HG02870 (cell line): Measurements from ENCODE around the gene TEX12.
"Not testable (repeated sequence)": the region's sequence is repeated elsewhere in the genome, so short reads cannot be mapped to it uniquely, and the experiment has no call there.

Experiments used
- ATAC-seq: cut with Tn5 transposase; IDR thresholded peaks from one replicate; pipeline ENCODE4 v1.9.1; 2021; ENCODE audit warnings: mild to moderate bottlenecking, moderate library complexity; ENCODE audit not compliant: unreplicated experiment

The TEX12 gene

DNA sequence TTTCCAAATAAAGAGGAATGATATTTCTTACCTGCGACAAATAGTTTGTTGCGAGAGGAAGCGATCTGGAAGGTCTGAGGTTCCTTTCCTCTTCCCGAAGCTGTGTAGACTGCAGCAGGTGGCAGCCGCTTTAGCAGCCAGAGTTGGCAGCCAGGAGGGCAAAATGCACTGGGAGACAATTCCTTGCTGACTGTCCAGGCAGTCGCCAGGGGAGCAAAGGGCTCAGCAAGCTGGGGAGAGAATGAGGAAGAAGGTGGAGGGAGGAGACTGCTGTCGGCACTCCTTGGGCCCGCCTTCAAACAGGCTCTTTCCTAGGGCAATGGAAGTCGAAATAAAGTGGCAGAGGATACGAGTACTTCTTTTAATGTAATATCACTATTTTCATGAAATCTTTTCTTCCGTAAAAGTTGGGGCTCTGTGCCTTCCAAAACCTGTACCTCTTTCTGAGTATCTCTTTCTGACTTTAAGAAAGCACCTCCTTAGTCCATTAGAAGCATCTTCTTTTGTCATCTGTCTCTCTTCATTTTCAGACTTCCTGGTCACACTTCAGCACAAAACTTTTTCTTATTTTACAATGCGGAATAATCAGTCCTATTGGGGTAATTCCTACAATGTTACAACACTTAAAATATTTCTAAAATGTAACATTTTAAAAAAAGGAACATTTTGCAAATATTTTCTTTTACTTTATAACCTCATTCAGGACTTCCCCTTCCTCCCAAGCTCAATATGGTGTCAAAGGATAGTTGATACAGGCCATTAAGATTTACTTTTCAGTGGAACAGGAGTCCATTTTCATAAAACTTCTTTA is 3.1 kb upstream of the TEX12 start, which contains the start of gene IL18:
IL18 (minus strand) TSS at position 220 of the 811 bp plus-strand sequence. CDS start 9,041 bp downstream, outside the sequence.
- no peak for ATAC-seq

DNA sequence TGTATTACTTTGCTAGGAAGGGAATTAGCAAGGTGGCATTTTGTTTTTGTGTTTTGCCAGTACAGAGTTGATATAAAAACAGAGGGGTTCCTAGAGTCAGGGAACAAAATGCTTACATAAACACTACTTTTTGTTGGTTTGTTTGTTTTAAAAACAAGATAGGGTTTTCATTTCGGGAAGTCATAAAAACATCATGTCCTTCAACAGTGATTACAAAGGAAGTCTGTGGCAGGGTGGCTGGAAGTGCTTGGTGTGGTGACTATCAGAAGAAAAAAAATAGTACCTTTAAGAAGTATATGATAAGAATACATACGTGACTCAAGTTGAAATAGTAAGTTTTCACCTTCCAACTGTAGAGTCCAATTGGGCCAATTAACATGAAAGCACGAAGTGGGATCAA is 2.1 kb upstream of the TEX12 start:
- no peak for ATAC-seq

DNA sequence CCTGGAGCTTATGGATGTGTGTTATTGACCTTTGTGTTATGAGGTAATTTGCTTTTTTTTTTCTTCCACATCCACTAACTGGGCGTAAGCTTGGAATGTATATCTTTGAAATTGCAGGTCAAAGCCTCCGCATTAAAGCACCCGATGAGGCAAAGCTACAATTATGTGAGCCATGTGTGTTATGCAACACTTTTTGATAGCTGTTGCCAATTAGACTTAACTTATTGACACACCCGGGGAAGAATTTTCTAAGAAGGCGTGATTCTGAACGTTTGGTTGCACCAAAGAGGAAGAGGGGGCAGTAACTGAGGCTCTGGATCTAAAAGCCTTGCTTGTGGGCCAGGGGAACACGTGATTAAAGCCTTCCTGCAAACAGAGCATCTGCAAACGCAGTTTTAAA is 610 bp upstream of the TEX12 start:
- no peak for ATAC-seq

DNA sequence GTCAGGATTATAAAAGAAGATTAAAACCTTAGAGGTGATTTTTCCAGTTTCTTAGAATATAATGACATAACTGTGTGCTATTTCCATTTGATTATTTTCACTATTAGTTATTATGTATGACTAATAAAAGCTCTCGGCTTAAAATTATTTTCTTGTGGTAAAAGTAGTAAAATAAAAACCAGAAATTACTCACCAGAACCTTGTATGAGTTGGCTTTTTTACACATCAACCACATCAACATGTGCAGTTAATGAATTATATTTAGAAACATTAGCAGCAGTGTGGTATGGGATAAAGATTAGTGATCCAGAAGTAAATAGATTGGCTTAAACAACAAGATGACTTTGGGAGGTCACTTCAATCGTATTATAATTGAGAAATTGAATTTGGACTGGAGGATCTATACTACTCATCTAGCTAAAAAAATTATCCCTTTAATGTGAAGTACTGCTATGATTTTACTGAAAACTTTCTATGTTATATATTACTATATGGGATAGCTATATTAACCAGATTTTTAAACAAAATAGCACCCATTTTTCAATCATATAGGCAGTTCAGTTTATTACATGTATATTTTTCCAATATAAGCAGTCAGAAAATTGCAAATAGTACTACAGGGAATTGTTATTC is 5.3 kb downstream of the TEX12 start:
- peak; percentile 80 for ATAC-seq

DNA sequence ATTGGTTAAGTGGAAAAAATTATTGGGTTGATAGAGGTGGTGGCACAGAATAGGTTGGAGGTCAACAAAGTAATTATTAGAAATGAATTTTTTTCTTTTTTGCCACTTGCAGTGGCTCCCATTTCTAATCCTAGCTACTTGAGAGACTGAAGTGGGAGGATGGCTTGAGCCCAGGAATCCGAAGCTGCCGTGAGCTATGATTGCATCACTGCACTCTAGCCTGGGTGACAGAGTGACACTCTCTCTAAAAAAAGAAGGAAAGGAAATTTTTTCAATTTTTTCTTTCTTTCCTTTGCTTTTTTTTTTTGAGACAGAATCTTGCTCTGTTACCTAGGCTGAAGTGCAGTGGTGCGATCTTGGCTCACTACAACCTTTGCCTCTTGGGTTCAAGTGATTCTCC is 6.0 kb downstream of the TEX12 start:
- no peak for ATAC-seq

DNA sequence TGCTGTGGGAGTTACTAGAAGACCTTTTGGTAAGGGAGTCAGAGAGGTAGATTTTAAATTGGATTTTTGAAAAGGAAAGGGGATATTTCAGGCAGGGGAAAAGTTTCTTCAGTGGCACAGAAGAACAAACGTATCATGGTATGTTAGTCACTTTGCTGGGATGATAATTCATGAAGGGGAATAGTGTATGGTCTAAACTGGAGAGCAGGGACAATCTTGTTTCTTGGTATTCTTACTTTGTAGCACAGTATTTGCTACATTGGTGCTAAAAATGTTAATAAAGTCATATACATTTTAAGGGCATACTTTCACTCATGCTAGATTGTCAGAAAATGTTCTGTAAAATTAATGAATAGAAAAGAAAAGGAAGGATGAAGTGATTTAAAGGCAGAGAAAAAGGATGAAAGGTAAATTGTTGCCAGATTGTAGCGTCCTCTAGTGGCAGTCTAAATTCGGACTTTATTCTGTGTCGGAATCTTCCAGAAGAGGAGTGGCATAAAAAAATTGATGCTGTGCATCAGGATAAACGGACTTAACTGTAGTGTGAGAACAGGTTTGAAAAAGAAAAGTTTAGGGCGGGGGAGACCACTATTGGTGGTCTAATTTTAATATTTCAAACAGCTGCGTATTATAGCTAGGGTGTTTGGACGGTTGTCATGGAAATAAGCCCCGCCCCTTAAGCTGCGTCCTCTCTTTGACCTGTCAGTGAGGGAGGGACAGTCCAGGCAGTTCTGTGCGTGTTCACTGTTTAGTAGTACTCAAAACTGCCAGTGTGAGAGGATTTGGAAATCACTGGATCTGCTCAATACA is 7.8 kb downstream of the TEX12 start, which contains the start of gene BCO2:
BCO2 (plus strand) TSS at position 724 of the 810 bp plus-strand sequence. CDS start 90 bp downstream, outside the sequence.
- ATAC-seq = peak; percentile 55

DNA sequence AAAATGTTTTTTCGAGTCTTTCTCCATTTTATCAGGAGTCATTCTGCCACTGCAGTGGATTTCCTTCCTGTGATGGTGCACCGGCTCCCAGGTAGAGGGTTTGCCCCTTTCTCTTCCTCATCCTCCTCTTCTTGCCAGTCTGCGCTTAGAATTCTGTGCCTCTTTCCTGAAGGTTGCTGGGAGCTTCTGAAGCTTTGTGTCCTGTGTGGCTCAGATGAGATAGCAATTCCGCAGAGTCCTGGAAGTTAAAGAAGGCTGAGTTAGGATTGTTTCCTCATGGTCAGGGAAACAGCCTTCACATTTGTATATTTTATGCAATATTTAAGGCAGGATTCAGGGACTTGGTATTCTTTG is 8.4 kb downstream of the TEX12 start:
- ATAC-seq = no peak

DNA sequence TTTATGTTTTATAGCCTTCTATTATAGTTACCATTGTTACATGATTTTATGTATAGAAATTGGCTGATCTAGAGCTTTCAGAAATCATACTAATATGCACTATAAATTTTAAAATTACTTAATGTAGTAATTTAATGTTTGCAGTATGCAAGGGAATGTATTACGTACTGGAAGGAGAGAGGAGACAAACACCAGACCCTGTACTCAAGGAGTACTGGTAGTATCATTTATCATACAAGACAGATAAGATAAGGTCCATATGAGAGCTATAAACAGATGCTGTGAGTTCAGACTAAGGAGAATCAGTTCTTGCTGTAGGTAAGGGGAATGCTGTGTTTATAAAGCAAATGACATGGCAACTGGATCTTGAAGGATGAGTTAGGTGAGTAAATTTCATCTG is 8.9 kb downstream of the TEX12 start:
- ATAC-seq = no peak

DNA sequence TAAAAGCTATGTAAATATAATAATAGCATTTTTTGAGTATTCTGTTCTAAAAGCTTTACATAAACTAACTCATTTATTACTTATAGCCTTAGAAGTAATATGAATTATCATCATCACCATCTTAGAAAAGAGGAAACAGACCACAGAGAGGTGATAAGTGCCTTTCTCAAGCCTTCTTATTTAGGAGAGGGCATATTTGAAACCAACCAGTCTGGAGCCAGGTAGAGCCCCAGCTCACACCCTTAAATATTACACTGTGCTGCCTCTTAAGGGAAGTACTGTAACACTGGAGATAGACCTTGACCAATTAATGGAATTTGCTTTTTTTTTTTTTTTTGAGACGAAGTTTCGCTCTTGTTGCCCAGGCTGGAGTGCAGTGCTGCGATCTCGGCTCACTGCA is 10.4 kb downstream of the TEX12 start:
- no peak for ATAC-seq

DNA sequence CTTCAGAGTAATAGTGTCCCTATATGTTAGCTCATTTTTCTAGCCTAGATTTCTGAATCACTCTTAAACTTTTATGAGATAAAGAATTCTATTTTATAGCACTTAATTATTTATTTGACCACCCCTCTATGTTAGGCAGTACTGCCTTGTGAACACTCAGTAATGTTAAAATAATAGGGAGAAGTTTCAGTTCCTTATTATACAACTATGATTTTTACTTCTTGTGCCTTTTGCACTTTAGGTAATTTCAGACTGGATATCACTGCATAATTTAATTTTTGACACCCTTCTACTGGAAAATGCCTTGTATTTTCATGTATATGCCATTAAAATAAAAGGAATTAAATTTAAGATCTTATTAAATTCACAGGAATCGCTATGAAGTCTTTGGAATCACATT is 11.3 kb downstream of the TEX12 start:
- no peak for ATAC-seq

DNA sequence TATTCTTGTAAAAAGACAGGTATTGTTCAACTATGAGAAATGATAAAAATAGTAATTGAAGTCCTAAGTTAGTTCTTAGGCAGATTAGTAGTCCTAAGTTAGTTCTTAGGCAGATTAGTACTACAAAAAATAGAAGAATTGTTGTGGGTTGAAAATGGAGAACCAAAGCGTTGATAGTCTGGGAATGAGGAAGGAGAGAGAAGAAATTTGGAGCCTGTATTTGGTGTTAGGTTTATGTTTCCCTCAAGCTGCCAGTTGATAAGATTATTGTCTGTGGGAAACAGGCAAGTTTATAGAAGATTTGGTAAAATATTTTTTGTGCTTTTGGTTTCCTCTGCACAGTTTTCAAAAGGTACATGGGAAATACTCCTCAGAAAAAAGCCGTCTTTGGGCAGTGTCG is 11.8 kb downstream of the TEX12 start:
- ATAC-seq = no peak

DNA sequence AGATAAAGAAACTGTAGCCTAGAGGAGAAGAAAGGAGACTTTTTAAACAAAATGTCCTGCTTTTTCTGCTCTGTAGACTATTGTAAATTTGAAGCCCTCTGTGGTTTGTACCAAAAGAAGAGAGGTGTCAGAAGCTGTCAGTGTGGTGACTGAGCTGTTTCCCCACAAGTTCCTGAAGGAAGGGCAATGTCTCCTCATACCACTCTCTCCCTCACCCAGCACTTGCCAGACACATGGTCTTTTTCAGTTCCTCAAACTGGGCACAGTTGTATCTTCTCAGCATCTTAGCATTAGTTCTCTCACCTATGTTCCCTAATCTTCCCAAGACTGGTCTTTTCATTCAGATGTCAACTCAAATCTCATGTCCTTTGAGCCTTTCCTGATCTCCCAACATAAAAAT is 12.4 kb downstream of the TEX12 start:
- no peak for ATAC-seq

DNA sequence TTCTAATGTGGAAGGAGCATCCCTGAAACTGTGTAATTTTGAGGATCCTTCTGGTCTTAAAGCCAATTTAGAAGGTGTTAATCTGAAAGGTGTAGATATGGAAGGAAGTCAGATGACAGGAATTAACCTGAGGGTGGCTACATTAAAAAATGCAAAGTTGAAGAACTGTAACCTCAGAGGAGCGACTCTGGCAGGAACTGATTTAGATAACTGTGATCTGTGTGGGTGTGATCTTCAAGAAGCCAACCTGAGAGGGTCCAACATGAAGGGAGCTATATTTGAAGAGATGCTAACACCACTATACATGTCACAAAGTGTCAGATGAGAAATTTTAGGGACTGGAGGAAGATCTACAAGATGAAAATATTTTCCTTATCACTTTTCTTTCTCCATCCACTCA is 15.7 kb downstream of the TEX12 start:
- ATAC-seq = no peak

DNA sequence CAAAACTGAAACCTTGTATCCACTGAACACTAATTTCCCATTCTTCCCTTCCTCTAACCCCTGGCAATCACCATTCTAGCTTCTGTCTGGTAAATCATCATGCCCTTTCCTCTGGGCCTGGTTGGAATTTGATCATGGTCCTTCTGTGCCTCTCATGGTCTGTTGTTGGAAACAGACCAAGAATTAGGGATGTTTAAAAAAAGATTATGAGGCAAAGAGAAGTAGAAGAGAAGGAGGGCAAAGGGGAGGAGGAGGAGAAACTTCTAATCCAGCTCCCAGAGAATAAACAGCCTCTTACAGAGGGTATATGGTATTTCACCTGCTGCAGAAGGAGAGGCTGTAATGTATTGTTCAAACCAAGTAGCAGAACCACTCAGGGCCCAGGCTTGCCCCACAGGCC is 18.7 kb downstream of the TEX12 start:
- no peak for ATAC-seq

DNA sequence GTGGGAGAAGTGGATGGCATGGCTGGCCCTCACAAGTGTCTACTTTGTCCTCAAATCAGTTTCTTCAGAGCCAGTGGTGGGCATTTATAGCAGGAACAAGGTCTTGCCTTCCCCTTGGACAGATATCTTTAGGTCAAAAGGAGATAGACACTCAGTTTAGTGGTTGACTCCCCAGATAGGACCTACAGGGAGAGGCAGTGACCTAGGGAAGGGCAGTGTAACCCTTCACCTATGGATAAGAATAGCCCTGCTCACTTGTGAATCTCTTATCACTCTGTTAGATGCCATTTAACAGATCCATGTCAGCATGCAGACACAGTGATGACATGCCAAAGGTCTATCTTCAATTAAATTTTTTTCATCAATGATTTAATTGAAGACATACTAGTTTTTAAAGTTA is 19.1 kb downstream of the TEX12 start:
- no peak for ATAC-seq

DNA sequence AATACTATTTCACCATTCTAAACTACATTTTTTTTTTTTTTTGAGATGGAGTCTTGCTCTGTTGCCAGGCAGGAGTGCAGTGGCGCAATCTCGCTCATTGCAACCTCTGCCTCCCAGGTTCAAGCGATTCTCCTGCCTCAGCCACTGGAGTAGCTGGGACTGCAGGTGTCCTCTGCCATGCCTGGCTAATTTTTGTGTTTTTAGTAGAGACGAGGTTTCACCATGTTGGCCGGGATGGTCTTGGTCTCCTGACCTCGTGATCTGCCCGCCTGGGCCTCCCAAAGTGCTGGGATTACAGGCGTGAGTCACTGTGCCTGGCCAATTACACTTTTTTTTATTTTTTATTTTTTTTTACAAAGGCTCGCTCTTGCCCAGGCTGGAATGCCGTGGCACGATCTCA is 27.9 kb downstream of the TEX12 start:
- ATAC-seq = not testable (repeated sequence)

DNA sequence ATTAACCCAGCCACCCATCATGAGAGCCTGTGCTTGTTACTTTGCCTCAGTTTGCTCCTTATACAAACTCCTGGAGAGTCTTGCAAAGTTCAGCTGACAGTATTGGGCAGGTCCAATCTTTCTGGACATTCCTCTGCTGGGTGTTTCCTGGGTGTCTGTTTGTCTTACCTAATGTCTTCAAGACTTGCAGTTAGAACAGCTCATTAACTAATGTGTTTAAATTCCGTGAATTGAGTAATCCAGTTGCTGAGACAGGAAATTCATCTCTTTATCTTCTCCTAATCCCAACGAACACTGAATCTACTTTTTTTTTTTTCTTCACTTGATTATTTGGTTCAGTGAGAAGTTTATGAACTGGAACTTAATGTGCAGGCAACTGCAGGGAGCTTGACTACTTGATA is 28.8 kb downstream of the TEX12 start:
- ATAC-seq = no peak

DNA sequence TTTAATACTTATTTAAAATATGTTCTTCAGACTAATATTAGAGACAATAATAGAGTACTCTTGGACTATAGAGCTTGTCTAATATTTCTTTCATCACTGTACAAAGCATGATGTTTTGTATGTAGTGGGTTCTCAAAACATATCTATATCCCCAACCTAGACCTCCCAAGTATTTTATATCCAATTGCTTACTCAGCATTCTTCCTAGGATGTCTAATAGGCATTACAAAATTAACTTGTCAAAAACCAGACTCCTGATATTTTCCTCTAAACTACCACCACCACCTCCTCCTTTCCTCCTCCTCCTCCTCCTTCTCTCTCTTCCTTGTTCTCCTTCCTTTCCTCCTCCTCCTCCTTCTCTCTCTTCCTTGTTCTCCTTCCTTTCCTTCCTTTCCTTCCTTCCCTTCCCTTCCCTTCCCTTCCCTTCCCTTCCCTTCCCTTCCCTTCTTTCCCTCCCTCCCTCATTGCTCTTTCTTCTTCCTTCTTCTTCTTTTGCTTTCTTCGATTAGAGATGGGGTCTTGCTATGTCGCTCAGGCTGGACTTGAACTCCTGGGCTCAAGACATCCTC is 29.4 kb downstream of the TEX12 start:
- ATAC-seq = no peak

DNA sequence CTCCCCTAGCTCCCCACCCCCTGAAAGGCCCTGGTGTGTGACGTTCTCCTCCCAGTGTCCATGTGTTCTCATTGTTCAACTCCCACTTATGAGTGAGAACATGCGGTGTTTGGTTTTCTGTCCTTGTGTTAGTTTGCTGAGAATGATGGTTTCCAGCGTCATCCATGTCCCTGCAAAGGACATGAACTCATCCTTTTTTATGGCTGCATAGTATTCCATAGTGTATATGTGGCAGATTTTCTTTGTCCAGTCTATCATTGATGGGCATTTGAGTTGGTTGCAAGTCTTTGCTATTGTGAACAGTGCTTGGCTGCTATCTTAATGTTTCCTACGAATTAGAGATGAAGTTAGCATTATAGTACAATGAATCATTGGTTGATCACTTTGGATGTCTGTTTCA is 31.9 kb downstream of the TEX12 start:
- not testable (repeated sequence) for ATAC-seq

DNA sequence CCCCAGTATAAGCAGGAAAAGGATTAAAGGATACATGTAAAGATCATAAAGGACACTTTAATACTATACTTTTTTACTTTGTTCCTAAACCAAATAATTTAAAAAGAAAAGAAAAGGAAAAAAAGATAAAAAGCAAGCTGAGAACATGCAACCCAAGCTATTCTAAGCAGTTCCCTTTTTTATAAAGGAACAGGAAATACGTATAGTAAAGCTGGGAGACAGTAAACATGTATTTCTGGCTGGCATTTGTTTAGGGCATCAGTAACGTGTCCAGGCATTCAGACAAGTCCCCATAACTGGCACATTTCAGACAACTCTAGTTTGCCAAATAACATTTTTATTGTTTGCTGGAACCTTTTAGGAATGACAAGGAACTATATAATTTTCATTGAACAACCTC is 33.1 kb downstream of the TEX12 start:
- no peak for ATAC-seq

DNA sequence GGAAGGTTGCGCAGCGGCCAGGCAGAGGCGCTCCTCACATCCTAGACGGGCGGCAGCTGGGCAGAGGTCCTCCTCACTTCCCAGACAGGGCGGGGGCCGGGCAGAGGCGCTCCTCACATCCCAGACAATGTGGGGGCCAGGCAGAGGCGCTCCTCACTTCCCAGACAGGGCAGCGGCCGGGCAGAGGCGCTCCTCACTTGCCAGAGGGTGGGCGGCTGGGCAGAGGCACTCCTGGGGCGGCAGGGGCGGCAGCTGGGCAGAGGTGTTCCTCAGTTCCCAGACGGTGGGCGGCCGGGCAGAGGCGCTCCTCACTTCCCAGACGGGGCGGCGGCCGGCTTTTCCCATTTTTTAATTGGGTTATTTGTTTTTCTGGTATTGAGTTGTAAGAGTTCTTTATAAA is 38.9 kb downstream of the TEX12 start:
- ATAC-seq = no peak
